GM23338 (cell line): Measurements from ENCODE around the gene MYO5A. TPM values are rescaled to one million over a fixed set of nuclear protein-coding genes. Genes with fewer than 3 reads are reported as not detected.

Experiments
- ATAC-seq: fragments of 200-7000 bp; cut with Tn5 transposase; 3 replicates; pipeline ENCODE4 v1.9.1; 2020
- DNase-seq: peaks from one replicate; pipeline ENCODE4 v3.0.0-alpha.2; 2015; ENCODE audit warnings: low spot score
- H2AFZ ChIP-seq: fragments of 200-600 bp; sonication (generic); 2 replicates; pipeline ENCODE4 v1.8.0; 2016; ENCODE audit warnings: antibody characterized with exemption, mild to moderate bottlenecking, moderate library complexity
- H3F3A ChIP-seq: fragments of 200-600 bp; sonication (generic); replicated peaks from 2 replicates; pipeline ENCODE4 v1.8.0; 2017; ENCODE audit warnings: antibody characterized with exemption, mixed run types, low read depth
- H3K27ac ChIP-seq: fragments of 200-600 bp; sonication (generic); 2 replicates; pipeline ENCODE4 v1.6.1; 2016; ENCODE audit warnings: low read depth
- H3K27me3 ChIP-seq: fragments of 200-600 bp; sonication (generic); 2 replicates; pipeline ENCODE4 v1.8.0; 2016; ENCODE audit warnings: mild to moderate bottlenecking, mixed run types, moderate library complexity; ENCODE audit not compliant: insufficient read depth
- H3K36me3 ChIP-seq: fragments of 200-600 bp; sonication (generic); 2 replicates; pipeline ENCODE4 v1.8.0; 2016; ENCODE audit warnings: mild to moderate bottlenecking; ENCODE audit not compliant: insufficient read depth
- H3K4me1 ChIP-seq: fragments of 200-600 bp; sonication (generic); 2 replicates; pipeline ENCODE4 v1.8.0; 2016; ENCODE audit warnings: mild to moderate bottlenecking, moderate library complexity; ENCODE audit not compliant: insufficient read depth
- H3K4me2 ChIP-seq: fragments of 200-600 bp; sonication (generic); 2 replicates; pipeline ENCODE4 v1.7.1; 2017; ENCODE audit warnings: mixed run types
- H3K4me3 ChIP-seq: fragments of 200-600 bp; sonication (generic); 2 replicates; pipeline ENCODE4 v1.6.1; 2016; ENCODE audit warnings: mixed run types
- H3K79me2 ChIP-seq: fragments of 200-600 bp; sonication (generic); replicated peaks from 2 replicates; pipeline ENCODE4 v1.8.0; 2017; ENCODE audit warnings: mild to moderate bottlenecking; ENCODE audit not compliant: insufficient read depth
- H3K9me2 ChIP-seq: fragments of 200-600 bp; sonication (generic); 2 replicates; pipeline ENCODE4 v1.8.0; 2017; ENCODE audit not compliant: insufficient read depth
- H4K20me1 ChIP-seq: fragments of 200-600 bp; sonication (generic); replicated peaks from 2 replicates; pipeline ENCODE4 v1.8.0; 2017; ENCODE audit warnings: mild to moderate bottlenecking; ENCODE audit not compliant: insufficient read depth
- H3K27ac Mint-ChIP-seq: 2 replicates; pipeline ENCODE4 v1.8.0; 2020; ENCODE audit warnings: inconsistent platforms, mild to moderate bottlenecking, moderate library complexity, mixed read lengths
- H3K27me3 Mint-ChIP-seq: 3 replicates; pipeline ENCODE4 v1.8.0; 2022; ENCODE audit warnings: low read depth, mild to moderate bottlenecking, moderate library complexity, mixed read lengths, inconsistent platforms; ENCODE audit not compliant: insufficient read depth, poor library complexity
- H3K36me3 Mint-ChIP-seq: 3 replicates; pipeline ENCODE4 v1.8.0; 2021; ENCODE audit warnings: low read depth, mild to moderate bottlenecking, inconsistent platforms, moderate library complexity, mixed read lengths
- H3K4me1 Mint-ChIP-seq: 3 replicates; pipeline ENCODE4 v1.8.0; 2020; ENCODE audit warnings: mild to moderate bottlenecking, inconsistent platforms, mixed read lengths
- H3K4me3 Mint-ChIP-seq: 3 replicates; pipeline ENCODE4 v1.8.0; 2021; ENCODE audit warnings: moderate library complexity, mild to moderate bottlenecking, inconsistent platforms, mixed read lengths
- H3K9me3 Mint-ChIP-seq: 3 replicates; pipeline ENCODE4 v1.8.0; 2020; ENCODE audit warnings: moderate library complexity, mild to moderate bottlenecking, inconsistent platforms, mixed read lengths
- EZH2 ChIP-seq: fragments of 200-600 bp; sonication (generic); IDR thresholded peaks from one replicate; pipeline ENCODE4 v1.8.0; 2017; ENCODE audit warnings: antibody characterized with exemption, mild to moderate bottlenecking, low read depth; ENCODE audit not compliant: unreplicated experiment
- JUNB ChIP-seq: IDR thresholded peaks from one replicate; pipeline ENCODE4 v1.6.1; 2016; ENCODE audit warnings: antibody characterized with exemption; ENCODE audit not compliant: unreplicated experiment
- polyA plus RNA-seq: library from polyadenylated mRNA; unstranded; fragments of >200 nt; fragmentation: Nextera tagmentation; extraction: Ambion mirVana; gene quantifications from 2 replicates; pipeline ENCODE4 v1.2.1, GENCODE V29; 2016
- total RNA-seq: library from RNA; depleted of rRNA; stranded (reverse); fragments of >200 nt; shearing (Covaris generic); gene quantifications from 2 replicates; pipeline ENCODE4 v1.2.3, GENCODE V29; 2014
- TF ChIP-seq, protein P1 (sequence below), 2 experiments: fragments of 200-600 bp in 1 of 2; sonication (generic) in 1 of 2; conservative IDR thresholded peaks; 2 replicates each; pipeline versions ENCODE4 v1.5.1 to v1.6.1; 2016 to 2017; ENCODE audit warnings: antibody characterized with exemption in 2 of 2, low read depth in 2 of 2, mild to moderate bottlenecking in 2 of 2, moderate library complexity in 1 of 2
- TF ChIP-seq, protein P2 (sequence below): IDR thresholded peaks from one replicate; pipeline ENCODE4 v1.6.1; 2018; ENCODE audit warnings: antibody characterized with exemption; ENCODE audit not compliant: unreplicated experiment
- TF ChIP-seq, protein P3 (sequence below): IDR thresholded peaks from 2 replicates; pipeline ENCODE4 v1.6.1; 2016; ENCODE audit warnings: antibody characterized with exemption

The MYO5A gene
- total and polyA plus RNA-seq, 2 experiments from 2014 or later, result 5.7 to 31.8 TPM

DNA sequence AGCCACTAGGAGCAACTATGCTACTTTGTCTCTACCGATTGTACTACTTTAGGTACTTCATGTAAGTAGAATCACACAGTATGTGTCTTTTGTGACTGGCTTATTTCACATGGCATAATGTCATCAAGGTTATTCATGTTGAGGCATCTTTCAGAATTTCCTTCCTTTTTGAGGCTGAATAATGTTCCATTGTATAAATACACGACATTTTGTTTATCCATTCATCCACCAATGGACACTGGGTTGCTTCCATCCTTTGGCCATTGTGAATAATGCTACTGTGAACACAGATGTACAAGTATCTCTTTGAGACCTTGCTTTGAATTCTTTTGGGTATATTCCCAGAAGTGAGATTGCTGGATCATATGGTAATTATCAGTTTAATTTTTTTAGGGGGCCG lies 29.2 kb downstream of the MYO5A start:
- H3K9me2 ChIP-seq, result no peaks in the 10 kb centered on the region
- TF ChIP-seq, protein P1, sequence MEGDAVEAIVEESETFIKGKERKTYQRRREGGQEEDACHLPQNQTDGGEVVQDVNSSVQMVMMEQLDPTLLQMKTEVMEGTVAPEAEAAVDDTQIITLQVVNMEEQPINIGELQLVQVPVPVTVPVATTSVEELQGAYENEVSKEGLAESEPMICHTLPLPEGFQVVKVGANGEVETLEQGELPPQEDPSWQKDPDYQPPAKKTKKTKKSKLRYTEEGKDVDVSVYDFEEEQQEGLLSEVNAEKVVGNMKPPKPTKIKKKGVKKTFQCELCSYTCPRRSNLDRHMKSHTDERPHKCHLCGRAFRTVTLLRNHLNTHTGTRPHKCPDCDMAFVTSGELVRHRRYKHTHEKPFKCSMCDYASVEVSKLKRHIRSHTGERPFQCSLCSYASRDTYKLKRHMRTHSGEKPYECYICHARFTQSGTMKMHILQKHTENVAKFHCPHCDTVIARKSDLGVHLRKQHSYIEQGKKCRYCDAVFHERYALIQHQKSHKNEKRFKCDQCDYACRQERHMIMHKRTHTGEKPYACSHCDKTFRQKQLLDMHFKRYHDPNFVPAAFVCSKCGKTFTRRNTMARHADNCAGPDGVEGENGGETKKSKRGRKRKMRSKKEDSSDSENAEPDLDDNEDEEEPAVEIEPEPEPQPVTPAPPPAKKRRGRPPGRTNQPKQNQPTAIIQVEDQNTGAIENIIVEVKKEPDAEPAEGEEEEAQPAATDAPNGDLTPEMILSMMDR (conservative IDR thresholded peaks at IDR 0.05; ENCODE audit: low read depth in 2 of 2), result no peak
- TF ChIP-seq, protein P2, sequence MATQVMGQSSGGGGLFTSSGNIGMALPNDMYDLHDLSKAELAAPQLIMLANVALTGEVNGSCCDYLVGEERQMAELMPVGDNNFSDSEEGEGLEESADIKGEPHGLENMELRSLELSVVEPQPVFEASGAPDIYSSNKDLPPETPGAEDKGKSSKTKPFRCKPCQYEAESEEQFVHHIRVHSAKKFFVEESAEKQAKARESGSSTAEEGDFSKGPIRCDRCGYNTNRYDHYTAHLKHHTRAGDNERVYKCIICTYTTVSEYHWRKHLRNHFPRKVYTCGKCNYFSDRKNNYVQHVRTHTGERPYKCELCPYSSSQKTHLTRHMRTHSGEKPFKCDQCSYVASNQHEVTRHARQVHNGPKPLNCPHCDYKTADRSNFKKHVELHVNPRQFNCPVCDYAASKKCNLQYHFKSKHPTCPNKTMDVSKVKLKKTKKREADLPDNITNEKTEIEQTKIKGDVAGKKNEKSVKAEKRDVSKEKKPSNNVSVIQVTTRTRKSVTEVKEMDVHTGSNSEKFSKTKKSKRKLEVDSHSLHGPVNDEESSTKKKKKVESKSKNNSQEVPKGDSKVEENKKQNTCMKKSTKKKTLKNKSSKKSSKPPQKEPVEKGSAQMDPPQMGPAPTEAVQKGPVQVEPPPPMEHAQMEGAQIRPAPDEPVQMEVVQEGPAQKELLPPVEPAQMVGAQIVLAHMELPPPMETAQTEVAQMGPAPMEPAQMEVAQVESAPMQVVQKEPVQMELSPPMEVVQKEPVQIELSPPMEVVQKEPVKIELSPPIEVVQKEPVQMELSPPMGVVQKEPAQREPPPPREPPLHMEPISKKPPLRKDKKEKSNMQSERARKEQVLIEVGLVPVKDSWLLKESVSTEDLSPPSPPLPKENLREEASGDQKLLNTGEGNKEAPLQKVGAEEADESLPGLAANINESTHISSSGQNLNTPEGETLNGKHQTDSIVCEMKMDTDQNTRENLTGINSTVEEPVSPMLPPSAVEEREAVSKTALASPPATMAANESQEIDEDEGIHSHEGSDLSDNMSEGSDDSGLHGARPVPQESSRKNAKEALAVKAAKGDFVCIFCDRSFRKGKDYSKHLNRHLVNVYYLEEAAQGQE, result no peak
- no peak for TF ChIP-seq EZH2
- H3K4me1 ChIP-seq, result no peaks in the 10 kb centered on the region
- no peak overlapping the region for H3K4me3 ChIP-seq
- H4K20me1 ChIP-seq, result no peaks in the 10 kb centered on the region
- no peak overlapping the region for H3K27ac Mint-ChIP-seq
- H3K9me3 Mint-ChIP-seq, result no peaks in the 10 kb centered on the region
- H2AFZ ChIP-seq, result no peak overlapping the region
- no peaks in the 10 kb centered on the region for H3K27me3 ChIP-seq
- peaks cover 2% of the 10 kb centered on the region for H3K27me3 Mint-ChIP-seq
- H3K27ac ChIP-seq, result no peak overlapping the region
- DNase-seq (no peak), ATAC-seq (no peak)
- H3F3A ChIP-seq, result no peaks in the 10 kb centered on the region
- no peaks in the 10 kb centered on the region for H3K4me1 Mint-ChIP-seq
- H3K79me2 ChIP-seq, result peaks cover 8% of the 10 kb centered on the region
- no peak overlapping the region for H3K4me2 ChIP-seq
- no peak overlapping the region for H3K4me3 Mint-ChIP-seq
- H3K36me3 ChIP-seq, result no peaks in the 10 kb centered on the region
- no peaks in the 10 kb centered on the region for H3K36me3 Mint-ChIP-seq

DNA sequence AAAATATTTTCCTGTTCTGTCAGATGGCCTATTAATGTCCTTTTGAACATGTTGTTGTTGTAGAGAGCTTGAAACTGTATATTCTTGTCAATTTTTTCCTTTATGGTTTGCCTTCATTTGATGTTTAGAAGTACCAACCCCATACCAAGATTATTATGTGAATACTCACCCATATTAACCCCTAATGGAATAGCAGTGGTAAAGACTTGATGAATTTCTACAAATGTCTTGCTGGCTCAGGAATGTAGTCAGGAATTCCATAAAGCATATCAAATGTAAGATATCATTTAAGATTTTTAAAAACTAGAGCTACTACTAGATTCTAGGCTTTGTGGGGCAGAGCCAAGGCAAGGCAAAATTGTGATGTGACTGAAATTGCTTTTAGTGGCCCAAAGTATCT lies 30.0 kb downstream of the MYO5A start:
- Histone ChIP-seq H3F3A (no peaks in the 10 kb centered on the region), H3K27ac (no peak overlapping the region), H2AFZ (no peak overlapping the region), H3K79me2 (peaks cover 8% of the 10 kb centered on the region), H4K20me1 (no peaks in the 10 kb centered on the region), H3K4me1 (no peaks in the 10 kb centered on the region), H3K4me3 (no peak overlapping the region), H3K27me3 (no peaks in the 10 kb centered on the region), H3K36me3 (no peaks in the 10 kb centered on the region), H3K9me2 (no peaks in the 10 kb centered on the region), H3K4me2 (no peak overlapping the region)
- Mint-ChIP-seq H3K9me3 (no peaks in the 10 kb centered on the region), H3K36me3 (no peaks in the 10 kb centered on the region), H3K27me3 (peaks cover 2% of the 10 kb centered on the region), H3K4me1 (no peaks in the 10 kb centered on the region), H3K27ac (no peak overlapping the region), H3K4me3 (no peak overlapping the region)
- TF ChIP-seq, protein P3, sequence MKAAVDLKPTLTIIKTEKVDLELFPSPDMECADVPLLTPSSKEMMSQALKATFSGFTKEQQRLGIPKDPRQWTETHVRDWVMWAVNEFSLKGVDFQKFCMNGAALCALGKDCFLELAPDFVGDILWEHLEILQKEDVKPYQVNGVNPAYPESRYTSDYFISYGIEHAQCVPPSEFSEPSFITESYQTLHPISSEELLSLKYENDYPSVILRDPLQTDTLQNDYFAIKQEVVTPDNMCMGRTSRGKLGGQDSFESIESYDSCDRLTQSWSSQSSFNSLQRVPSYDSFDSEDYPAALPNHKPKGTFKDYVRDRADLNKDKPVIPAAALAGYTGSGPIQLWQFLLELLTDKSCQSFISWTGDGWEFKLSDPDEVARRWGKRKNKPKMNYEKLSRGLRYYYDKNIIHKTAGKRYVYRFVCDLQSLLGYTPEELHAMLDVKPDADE, result no peak
- no peak for TF ChIP-seq JUNB
- DNase-seq (no peak), ATAC-seq (no peak)
